ENCODE data around the gene RPL36AL.

Gene RPL36AL

DNA sequence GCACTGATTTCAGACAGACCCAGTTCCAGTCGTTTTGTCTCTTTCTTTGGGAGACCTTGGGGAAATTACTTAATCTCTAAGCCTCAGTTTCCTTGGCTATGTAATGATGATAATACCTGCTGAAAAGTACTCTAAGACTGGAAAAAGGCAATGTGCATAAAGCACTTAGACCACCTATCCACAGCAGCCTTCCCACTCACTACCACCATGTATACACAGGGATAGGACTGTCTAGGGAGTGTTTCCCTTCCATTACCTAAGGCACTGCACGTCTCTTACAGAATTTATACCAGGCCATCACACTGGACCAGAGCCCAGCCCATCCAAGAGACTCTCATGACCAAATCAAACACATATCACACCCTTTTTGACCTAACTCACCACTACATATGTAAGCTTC is 40.6 kb downstream of the RPL36AL start:
- no peak for FAIRE-seq

DNA sequence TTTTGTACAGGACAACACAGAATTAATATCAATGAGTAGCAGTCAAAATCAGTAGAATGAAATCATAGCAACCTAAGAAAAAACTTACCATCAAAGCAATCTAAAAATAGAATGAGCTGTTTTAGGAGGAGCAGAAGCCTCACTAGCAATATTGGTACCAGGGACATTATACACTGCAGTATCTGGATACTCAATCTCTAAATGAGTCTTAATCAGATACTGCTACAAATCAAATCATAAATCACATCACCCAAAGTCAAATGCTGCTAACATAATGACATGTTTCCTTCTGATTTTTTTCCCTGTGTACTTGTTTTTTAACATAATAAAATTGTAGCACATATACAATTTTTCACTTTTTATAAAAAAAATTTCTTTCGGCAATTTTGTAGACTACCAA is 42.3 kb downstream of the RPL36AL start:
- FAIRE-seq: no peak

DNA sequence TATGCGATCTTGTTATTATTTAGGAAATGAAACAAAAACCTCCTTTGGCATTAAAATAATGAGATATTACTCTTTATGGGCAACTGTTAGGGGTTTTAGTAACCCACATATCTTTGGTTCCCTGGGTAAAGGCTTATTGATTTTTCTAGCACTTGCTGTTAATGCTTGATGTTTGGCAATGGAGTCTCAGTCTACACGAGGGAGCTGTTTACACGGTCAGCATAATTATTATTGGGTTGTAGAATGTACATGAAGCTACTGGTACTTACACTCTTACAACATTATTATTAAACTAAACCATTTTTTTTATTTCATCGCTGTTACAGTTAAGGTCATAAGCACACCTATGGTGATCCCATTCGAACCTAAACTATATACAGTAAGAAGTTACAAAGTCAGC is 46.4 kb downstream of the RPL36AL start:
- no peak for FAIRE-seq

DNA sequence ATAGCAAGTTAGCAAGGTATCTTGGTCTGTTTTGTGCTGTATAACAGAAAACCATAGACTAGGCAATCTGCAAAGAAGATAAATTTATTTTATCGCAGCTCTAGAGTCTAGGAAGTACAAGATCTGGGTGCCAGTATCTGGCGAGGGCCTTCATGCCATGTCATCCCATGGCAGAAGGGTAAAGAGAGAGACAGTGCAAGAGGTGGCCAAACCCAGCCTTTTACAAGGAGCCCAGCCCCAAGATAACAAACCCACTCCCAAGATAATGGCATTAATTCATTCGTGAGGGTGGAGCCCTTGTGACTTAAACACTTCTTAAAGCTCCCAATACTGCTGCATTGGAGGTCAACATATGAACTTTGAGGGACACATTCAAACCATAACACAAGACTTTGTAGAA is 51.1 kb downstream of the RPL36AL start:
- FAIRE-seq: no peak
